Kidney (tissue), 14 donors: Measurements from ENCODE around the gene UBE2U. TPM values are rescaled to one million over a fixed set of nuclear protein-coding genes. Genes with fewer than 3 reads are reported as not detected.

ENCODE experiments used
- DNase-seq, 5 donors: peaks; one replicate each; pipeline ENCODE4 v3.0.0-alpha.2; 2013 to 2020
- FAIRE-seq: peaks from 2 replicates; lab custom pipeline; 2012; peaks lifted over from hg19 to GRCh38; lab: Jason Lieb, UNC
- H3K27ac ChIP-seq, 2 donors: one replicate each; pipeline ENCODE4 v1.7.0; 2013; ENCODE audit warnings: low read depth in 2 of 2, low read length in 2 of 2, inconsistent platforms in 1 of 2
- H3K27me3 ChIP-seq: one replicate; pipeline ENCODE4 v1.7.1; 2013; ENCODE audit warnings: low read length, inconsistent platforms; ENCODE audit not compliant: control insufficient read depth, insufficient read depth
- H3K36me3 ChIP-seq, 3 donors: one replicate each; pipeline versions ENCODE4 v1.7.0 to v1.7.1; 2013; ENCODE audit warnings: low read length in 3 of 3, control low read depth in 1 of 3, inconsistent platforms in 1 of 3; ENCODE audit not compliant: insufficient read depth in 3 of 3, control insufficient read depth in 2 of 3
- H3K4me1 ChIP-seq, 3 donors: one replicate each; pipeline versions ENCODE4 v1.7.0 to v1.7.1; 2013; ENCODE audit warnings: low read length in 3 of 3, inconsistent platforms in 1 of 3, low read depth in 1 of 3; ENCODE audit not compliant: control insufficient read depth in 2 of 3, insufficient read depth in 2 of 3
- H3K4me3 ChIP-seq, 3 donors: one replicate each; pipeline versions ENCODE4 v1.7.0 to v1.8.1; 2013; ENCODE audit warnings: low read length in 3 of 3, control low read depth in 1 of 3, inconsistent platforms in 1 of 3
- H3K9ac ChIP-seq, 3 donors: one replicate each; pipeline versions ENCODE4 v1.7.0 to v1.7.1; 2013; ENCODE audit warnings: low read length in 3 of 3, control low read depth in 1 of 3, inconsistent platforms in 1 of 3
- H3K9me3 ChIP-seq, 3 donors: one replicate each; pipeline versions ENCODE4 v1.7.0 to v1.7.1; 2013; ENCODE audit warnings: low read length in 3 of 3, control low read depth in 1 of 3, inconsistent platforms in 1 of 3; ENCODE audit not compliant: control insufficient read depth in 2 of 3, insufficient read depth in 1 of 3
- intact Hi-C: fragments of 100-400 bp; cut with DNase I; formaldehyde crosslinking; loops from one replicate; pipeline ENCODE4 v1.11.1; 2022
- polyA plus RNA-seq: library from polyadenylated mRNA; stranded (reverse); fragments of 350-450 nt; fragmentation: Illumina TruSeq; extraction: RNeasy Lipid Tissue Mini Kit (QIAGEN cat#74804); gene quantifications from one replicate; pipeline ENCODE4 v1.2.3, GENCODE V29; 2014; ENCODE audit warnings: low read depth, low replicate concordance; ENCODE audit not compliant: insufficient read depth
- total RNA-seq: library from RNA; stranded (reverse); fragmentation: NEBNext Ultra II Directional; extraction: Animal tissue kit (Norgen Biotek cat#: 25700); gene quantifications from one replicate; pipeline ENCODE4 v1.2.1, GENCODE V29; 2021
- TF ChIP-seq, protein P1 (sequence below): IDR thresholded peaks from 3 replicates; pipeline ENCODE4 v1.5.1; 2012; ENCODE audit warnings: mild to moderate bottlenecking, moderate library complexity, borderline replicate concordance; ENCODE audit not compliant: insufficient read depth; ENCODE audit errors: extremely low read depth
- donor health status: control.
- donor health status: control.
- donor health status: control.
- donor health status: control.
- donor health status: control.
- donor health status: DM: yes; HTN: yes; CAD: no.
- donor health status: Normal renal cell carcinoma (clear cell type).

Gene UBE2U
- total and polyA plus RNA-seq, 2 donors from 2014 or later: not detected

DNA sequence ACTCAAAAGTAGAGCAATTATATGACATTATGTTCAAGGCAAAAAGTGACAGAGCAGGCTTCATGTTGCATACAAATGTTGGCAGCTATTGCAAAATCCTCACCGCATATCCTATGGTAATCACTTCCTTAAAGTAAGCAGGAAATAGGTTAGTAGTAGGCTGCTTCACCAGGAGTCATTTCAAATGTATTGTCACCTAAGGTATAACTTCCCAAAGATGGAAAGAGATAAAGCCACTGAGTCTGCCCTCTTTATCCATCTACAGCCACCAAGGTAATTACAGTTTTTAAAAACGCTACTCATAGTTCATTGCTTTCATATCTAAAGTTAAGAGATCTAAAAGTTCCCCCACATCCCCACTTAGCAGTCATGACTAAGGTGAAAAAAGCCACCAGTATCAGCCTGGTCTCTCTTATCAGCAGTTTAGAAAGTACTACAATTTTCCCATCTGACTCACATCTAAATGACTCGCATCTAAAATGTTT is 31.6 kb upstream of the UBE2U start:
- no peaks in the 10 kb centered on the region for H3K9me3 ChIP-seq
- H3K4me3 ChIP-seq: no peak overlapping the region
- H3K27ac ChIP-seq: no peak overlapping the region
- intact Hi-C loops: no loop called here
- TF ChIP-seq, protein P1, sequence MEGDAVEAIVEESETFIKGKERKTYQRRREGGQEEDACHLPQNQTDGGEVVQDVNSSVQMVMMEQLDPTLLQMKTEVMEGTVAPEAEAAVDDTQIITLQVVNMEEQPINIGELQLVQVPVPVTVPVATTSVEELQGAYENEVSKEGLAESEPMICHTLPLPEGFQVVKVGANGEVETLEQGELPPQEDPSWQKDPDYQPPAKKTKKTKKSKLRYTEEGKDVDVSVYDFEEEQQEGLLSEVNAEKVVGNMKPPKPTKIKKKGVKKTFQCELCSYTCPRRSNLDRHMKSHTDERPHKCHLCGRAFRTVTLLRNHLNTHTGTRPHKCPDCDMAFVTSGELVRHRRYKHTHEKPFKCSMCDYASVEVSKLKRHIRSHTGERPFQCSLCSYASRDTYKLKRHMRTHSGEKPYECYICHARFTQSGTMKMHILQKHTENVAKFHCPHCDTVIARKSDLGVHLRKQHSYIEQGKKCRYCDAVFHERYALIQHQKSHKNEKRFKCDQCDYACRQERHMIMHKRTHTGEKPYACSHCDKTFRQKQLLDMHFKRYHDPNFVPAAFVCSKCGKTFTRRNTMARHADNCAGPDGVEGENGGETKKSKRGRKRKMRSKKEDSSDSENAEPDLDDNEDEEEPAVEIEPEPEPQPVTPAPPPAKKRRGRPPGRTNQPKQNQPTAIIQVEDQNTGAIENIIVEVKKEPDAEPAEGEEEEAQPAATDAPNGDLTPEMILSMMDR: no peak
- no peaks in the 10 kb centered on the region for H3K36me3 ChIP-seq
- H3K4me1 ChIP-seq: peaks cover 2 to 11% (median 10%) of the 10 kb centered on the region in 3 donors
- H3K27me3 ChIP-seq: no peaks in the 10 kb centered on the region
- DNase-seq (peak in 1 of 5 donors; percentile 14), FAIRE-seq (no peak)
- H3K9ac ChIP-seq: no peak overlapping the region

GRCh38 chr1:64172458-64172983 is 30.9 kb upstream of the UBE2U start:
- Histone ChIP-seq H3K27ac (no peak overlapping the region), H3K27me3 (no peaks in the 10 kb centered on the region), H3K36me3 (no peaks in the 10 kb centered on the region), H3K4me3 (no peak overlapping the region), H3K9me3 (no peaks in the 10 kb centered on the region), H3K9ac (no peak overlapping the region), H3K4me1 (peaks cover 2 to 11% (median 10%) of the 10 kb centered on the region in 3 donors)
- TF ChIP-seq, protein P1: no peak
- intact Hi-C loops: no loop called here
- DNase-seq (peak in 2 of 5 donors; percentile 71 to 79), FAIRE-seq (no peak)

DNA sequence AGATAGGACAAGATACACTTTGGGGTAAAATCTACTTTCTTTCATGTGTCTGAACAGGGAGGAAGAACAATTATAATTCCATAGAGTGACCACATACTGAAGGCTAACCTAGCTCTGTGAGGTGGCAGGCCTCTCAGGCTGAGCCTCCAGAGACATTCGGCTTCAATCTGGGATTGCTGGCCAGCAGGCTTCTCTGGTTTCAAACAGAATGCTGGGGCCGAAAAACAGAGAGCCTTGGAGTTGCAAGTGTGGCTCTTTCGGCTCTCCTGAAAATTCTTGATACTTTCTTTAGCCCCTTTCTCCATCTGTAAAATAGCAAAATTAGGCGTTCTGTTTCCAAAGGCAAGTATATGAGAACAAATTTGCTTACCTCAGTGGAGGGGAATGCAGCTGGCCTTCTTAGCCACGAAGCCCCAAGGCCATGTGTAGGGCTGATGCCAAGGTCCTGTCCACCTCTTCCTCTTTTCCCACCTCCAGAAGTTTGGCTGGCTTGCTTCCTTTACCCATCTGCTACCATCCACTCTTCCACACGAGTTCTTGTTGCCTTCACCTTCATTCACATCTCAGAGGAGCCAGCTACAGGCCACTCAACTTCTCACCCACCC is 30.0 kb upstream of the UBE2U start:
- H3K4me3 ChIP-seq: no peak overlapping the region
- H3K27ac ChIP-seq: no peak overlapping the region
- peak in 1 of 5 donors; percentile 29 for DNase-seq
- H3K4me1 ChIP-seq: peaks cover 2 to 11% (median 10%) of the 10 kb centered on the region in 3 donors
- intact Hi-C loops: no loop called here
- FAIRE-seq: no peak
- TF ChIP-seq, protein P1: no peak
- no peaks in the 10 kb centered on the region for H3K27me3 ChIP-seq
- H3K36me3 ChIP-seq: no peaks in the 10 kb centered on the region
- no peak overlapping the region for H3K9ac ChIP-seq
- no peaks in the 10 kb centered on the region for H3K9me3 ChIP-seq
